C1 segment of cervical spinal cord (tissue), 14 donors: ENCODE measurements around the gene ATP6V0A4.
"Not testable (repeated sequence)": the region's sequence is repeated elsewhere in the genome, so short reads cannot be mapped to it uniquely, and the experiment has no call there.

Experiments used
- DNase-seq, 14 donors: peaks; one replicate each; lab custom pipeline; 2025; lab: John Stamatoyannopoulos, UW

ATP6V0A4 gene

DNA sequence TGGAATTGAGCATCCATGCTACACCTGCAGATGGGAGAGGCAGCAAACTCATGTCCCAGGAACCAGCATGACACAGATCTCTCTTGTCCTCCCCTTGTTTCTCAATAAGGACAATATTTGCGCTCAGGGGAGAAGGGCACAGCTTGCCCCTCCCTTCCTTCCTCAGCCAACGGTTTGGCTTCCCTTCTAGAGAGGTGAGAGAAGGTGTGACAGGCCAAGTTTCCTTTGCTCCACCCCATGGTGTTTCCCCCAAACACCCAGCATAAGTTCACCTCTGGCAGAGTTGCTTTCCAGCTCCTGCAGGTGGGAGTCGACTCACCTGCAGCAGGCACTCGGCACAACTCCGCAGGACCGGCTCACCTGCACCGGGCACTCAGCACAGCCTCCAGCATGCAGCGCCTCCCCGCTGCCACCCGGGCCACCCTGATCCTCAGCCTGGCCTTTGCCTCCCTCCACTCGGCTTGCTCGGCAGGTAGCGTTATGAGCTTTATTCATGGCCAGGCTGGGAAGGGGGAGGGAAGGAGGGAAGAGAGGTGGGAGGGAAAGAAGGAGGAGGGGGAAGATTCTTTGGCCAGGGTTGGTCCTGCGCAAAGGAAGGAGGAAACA is at the start of gene ATP6V0A4, which contains the start of gene TMEM213:
TSS of gene ATP6V0A4 (minus strand) at position 482 of the 606 bp plus-strand sequence. CDS start 26,949 bp downstream, outside the sequence.
TSS of gene TMEM213 (plus strand) at position 280 of the 606 bp plus-strand sequence. CDS start at position 391, 111 bp downstream.
- no peak for DNase-seq

GRCh38 chr7:138845711-138846110 is 47.7 kb upstream of the ATP6V0A4 start:
- DNase-seq: no peak

GRCh38 chr7:138843632-138844580 is 45.9 kb upstream of the ATP6V0A4 start:
- DNase-seq: no peak

GRCh38 chr7:138842111-138842510 is 44.1 kb upstream of the ATP6V0A4 start:
- no peak for DNase-seq

GRCh38 chr7:138838166-138838565 is 40.2 kb upstream of the ATP6V0A4 start:
- no peak for DNase-seq

DNA sequence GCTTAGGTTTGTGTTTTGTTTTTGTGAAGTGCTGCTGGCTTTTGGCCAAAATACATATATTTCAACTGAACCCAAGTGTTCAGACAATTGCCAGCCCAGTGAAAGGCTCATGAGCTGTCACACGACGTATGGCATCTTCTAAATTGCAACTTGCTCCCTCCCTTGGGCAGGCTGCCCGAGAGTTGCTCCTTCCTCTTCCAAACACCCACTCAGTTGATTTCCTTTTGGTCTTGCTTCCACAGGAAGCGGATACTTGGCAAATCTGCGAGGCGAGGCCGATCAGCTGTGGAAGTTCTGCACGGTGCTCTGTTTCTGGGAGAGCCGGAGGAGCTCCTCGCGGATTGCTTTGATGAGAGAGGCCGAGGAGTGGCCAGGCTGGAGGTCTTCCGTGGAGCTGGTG is 39.6 kb upstream of the ATP6V0A4 start:
- DNase-seq: no peak

DNA sequence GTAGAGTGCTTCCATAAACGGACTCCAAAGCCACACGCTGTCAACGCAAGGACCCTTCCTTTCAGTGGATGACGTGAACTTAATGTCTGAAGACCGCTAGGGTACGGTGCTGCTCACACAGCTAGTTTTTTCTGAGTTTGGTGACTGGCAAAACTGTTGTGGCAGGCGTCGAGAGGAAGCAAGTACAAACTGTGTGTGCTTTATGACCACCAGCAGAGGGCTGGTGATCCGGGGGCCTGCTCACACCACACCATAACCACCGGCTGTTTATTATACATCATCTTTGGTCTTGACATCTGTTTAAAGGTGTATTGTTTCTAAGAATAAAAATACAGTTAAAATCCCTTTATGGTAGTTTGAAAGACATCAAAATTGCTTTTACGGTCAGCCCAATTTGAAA is 37.1 kb upstream of the ATP6V0A4 start:
- DNase-seq: no peak

DNA sequence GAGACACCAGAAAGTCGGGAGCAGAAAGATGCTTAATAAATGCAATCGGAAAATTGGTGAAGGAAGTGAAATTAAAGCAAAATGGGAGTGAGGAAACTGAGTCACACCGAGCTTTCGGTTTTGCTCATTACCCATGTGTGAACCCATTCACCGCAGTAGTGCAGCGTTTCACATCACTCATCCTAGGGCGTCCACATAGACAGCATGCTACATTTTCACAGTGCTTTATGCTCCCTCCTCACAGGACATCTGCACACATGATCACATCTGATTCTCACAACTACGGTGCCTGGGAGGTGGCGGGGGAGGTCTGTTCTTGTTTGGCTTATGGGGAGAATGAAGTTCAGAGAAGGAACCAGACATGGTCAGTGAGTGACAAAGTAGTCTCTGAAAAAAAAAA is 36.6 kb upstream of the ATP6V0A4 start:
- DNase-seq: no peak

DNA sequence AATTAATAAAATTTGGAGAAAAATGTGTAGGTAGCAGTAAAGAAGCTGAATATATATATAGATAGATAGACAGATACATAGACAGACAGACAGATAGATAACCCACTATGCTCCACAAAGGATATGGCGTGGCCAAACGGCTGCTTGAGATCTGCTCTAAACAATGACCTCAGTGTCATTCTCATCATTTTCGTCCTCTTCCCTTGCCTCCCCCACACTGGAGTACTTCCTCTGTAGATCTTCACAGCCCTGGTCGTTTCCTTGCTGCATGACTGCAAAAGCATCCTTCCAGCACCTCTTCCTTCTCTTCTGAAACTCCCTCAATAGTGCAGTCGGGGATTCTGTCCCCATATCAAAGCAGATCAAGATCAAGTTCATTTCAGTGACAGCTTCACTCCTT is 35.6 kb upstream of the ATP6V0A4 start:
- no peak for DNase-seq

DNA sequence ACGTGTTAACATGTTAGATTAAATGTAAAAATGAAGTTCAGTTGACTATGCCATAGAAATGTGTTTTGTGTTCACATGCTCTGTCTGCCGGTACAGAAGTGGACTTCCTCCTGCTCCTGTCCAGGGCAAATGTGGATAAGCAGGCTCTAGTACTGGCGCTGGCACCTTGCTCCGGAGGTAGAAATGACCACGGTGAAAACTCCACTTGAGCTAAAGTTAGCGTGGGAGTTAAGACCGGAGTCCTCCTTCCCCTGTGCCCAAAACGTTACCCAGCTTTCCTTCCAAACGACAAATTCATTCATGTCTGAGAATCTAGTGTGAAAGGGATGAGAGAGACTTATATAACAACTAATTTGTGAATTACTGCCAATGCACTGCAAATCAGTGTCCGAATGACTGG is 35.0 kb upstream of the ATP6V0A4 start:
- DNase-seq: no peak

- DNase-seq: no peak
Observed at GRCh38 chr7:138829335-138829734, 31.3 kb upstream of the ATP6V0A4 start.

DNA sequence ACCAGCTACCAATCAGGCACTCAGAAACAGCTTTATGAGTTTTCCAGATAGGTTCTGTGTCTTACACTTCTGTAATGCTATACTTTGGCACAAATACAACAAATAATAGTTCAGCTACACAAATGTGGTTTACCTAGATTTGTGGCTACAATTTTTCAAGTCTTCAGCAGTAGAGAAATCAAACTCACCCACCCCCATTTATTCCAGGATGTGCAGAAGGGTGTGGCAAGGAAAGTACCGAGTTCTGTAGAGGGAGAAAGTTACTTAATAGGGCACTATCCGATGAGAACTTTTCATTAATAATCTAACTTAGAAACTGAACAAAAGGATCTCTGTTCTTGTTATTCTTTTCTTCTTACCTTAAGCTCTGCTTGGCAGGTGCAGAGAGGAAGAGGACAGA is 30.3 kb upstream of the ATP6V0A4 start:
- DNase-seq: no peak

DNA sequence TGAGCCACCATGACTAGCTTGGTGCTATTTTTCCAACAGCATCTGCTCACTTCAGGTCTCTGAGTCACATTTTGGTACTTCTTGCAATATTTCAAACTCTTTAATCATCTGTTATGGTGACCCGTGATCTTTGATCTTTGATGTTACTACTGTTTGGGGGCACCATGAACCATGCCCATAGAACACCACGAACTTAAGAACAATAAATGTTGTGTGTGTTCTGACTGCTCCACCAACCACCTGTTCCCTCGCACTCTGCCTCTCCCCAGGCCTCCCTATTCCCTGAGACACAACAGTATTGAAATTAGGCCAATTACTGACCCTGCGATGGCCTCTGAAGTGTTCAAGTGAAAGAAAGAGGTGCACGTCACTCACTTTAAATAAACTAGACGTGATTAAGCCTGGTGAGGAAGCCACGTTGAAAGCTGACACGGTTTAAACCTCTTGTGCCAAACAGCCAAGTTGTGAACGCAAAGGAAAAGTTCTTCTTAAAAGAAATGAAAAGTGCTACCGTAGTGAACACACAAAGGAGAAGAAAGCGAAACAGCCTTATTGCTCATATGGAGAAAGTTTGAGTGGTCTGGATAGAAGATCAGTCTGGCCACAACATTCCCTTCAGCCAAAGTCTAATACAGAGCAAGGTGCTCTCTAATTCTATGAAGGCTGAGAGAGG is 27.2 kb upstream of the ATP6V0A4 start:
- DNase-seq: no peak

GRCh38 chr7:138822867-138823535 is 25.0 kb upstream of the ATP6V0A4 start:
- no peak for DNase-seq

DNA sequence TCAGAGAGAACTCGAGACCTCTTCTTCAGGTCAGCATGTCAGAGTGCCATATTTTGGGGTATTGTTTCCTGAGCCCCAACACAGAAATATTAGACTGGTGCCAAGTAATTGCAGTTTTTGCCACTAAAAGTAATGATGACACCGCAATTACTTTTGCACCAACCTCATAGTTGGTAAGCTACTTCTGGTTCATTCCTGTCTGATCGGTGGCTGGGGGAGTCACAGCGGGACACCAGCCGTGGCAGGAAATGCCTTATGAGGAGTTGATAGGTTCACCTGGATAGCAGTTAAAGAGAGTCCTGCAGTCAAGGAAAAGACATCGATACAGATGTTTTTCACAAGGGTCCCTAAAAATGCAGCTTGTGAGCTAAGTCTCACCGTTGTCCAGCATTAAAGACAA is 23.9 kb upstream of the ATP6V0A4 start:
- no peak for DNase-seq

DNA sequence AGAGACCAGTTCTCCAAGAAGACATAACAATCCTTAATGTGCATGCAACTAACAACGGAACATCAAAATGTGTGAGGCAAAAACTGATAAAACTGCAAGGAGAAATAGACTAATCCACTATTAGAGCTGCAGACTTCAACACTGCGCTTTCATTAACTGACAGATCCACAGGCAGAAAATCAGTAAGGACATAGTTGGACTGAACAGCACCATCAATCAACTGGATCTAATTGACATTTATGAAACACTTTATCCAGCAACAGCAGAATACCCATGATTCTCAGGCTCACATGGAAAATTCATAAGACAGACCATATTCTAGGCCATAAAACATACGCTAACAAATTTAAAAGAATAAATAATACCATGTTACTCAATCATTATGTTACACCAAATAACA is 21.6 kb upstream of the ATP6V0A4 start:
- no peak for DNase-seq

DNA sequence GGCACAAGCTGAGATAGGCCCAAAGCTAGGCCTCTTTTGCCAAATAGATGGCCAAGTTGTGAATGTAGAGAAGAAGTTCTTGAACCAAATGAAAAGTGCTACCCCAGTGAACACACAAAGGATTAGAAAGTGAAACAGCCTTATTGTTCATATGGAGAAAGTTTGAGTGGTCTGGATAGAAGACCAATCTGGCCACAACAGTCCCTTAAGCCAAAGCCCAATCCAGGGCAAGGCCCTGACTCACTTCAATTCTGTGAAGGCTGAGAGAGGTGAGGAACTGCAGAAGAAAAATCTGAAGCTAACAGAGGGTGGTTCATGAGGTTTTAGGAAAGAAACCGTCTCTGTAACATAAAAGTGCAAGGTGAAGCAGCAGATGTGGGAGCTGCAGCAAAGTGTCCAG is 18.7 kb upstream of the ATP6V0A4 start:
- no peak for DNase-seq

DNA sequence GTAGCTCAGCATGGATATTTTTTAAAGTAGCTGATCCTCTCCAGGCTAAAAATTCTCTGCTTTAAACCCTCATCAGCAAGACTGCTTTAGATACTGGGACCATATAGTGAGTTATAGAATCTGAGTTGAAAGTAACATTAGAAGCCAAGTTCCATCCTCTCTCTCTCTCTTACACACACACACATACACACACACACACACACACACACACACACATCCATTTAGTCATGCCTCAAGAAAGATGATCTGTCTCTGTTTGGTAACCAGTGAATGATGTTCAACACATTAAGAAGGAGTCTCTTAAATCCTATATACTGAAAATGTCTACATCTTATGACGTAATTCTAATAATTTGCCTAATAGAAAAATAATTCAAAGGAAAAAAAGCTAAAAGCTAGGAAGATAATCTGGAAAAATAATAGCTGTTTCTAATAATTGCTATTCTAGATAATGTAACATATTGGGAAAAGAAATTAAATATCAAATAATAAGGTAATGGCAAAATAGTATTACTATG is 16.9 kb upstream of the ATP6V0A4 start:
- DNase-seq: no peak

- DNase-seq: no peak
Observed at GRCh38 chr7:138813945-138814344, 15.9 kb upstream of the ATP6V0A4 start.

DNA sequence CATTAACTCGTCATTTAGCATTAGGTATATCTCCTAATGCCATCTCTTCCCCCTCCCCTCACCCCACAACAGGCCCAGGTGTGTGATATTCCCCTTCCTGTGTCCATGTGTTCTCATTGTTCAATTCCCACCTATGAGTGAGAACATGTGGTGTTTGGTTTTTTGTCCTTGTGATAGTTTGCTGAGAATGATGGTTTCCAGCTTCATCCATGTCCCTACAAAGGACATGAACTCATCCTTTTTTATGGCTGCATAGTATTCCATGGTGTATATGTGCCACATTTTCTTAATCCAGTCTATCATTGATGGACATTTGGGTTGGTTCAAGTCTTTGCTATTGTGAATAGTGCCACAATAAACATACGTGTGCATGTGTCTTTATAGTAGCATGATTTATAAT is 13.3 kb upstream of the ATP6V0A4 start:
- DNase-seq: not testable (repeated sequence)

DNA sequence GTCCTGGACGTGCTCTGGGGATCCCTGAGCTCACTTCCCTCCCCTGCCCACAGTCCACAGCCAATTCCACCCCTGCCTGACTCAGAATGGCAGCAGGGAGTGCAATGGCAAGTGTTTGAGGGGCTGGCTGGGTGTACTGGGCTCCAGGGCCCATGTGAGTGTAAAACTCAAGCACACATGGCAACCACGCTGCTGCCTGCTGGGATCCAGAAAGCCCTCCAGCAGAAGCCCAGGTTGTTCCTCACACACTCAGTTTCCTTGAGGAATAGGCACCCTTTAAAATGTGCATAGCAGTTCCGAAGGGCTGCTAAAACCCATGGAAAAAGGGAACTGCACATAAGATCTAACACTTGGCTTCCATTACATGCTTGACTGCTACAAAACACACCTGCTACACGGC is 11.3 kb upstream of the ATP6V0A4 start:
- no peak for DNase-seq

GRCh38 chr7:138804618-138805017 is 6.6 kb upstream of the ATP6V0A4 start:
- DNase-seq: no peak
